Thoracic aorta (tissue), 2 donors: ENCODE results near the gene ANTXRL. TPM values are rescaled to one million over a fixed set of nuclear protein-coding genes. Genes with fewer than 3 reads are reported as not detected.

Experiments
- ATAC-seq: fragments of 150-250 bp; one replicate; pipeline ENCODE4 v1.8.0; 2017; ENCODE audit warnings: low read depth; ENCODE audit not compliant: insufficient number of reproducible peaks, low FRiP score
- DNase-seq: peaks from one replicate; pipeline ENCODE4 v3.0.0-alpha.2; 2020; ENCODE audit warnings: low spot score
- H3K27ac ChIP-seq, 2 donors: fragments of 200-600 bp; sonication (generic); 1 replicate in 1 of 2; 2 replicates in 1 of 2; pipeline ENCODE4 v1.5.1; 2016; ENCODE audit warnings: mild to moderate bottlenecking in 2 of 2, moderate library complexity in 2 of 2
- H3K27me3 ChIP-seq: fragments of 200-600 bp; sonication (generic); replicated peaks from 2 replicates; pipeline ENCODE4 v1.6.0; 2016; ENCODE audit warnings: mild to moderate bottlenecking; ENCODE audit not compliant: insufficient read depth
- H3K36me3 ChIP-seq: fragments of 200-600 bp; sonication (generic); one replicate; pipeline ENCODE4 v1.5.1; 2016
- H3K4me1 ChIP-seq, 2 donors: fragments of 200-600 bp; sonication (generic); 1 replicate in 1 of 2; 2 replicates in 1 of 2; pipeline versions ENCODE4 v1.5.1 to v1.6.0; 2016; ENCODE audit warnings: low read depth in 2 of 2, mild to moderate bottlenecking in 1 of 2; ENCODE audit not compliant: control insufficient read depth in 1 of 2
- H3K4me3 ChIP-seq: fragments of 200-600 bp; sonication (generic); 2 replicates; pipeline ENCODE4 v1.5.1; 2016; ENCODE audit warnings: mild to moderate bottlenecking
- H3K9me3 ChIP-seq: fragments of 200-600 bp; sonication (generic); 2 replicates; pipeline ENCODE4 v1.5.1; 2016
- total RNA-seq, 2 donors: library from RNA; depleted of rRNA; stranded (reverse); fragments of >200 nt; gene quantifications; one replicate each; pipeline versions ENCODE4 v1.1.0 to v1.2.3, GENCODE V29; 2016
- TF ChIP-seq, protein P1 (sequence below): fragments of 200-600 bp; sonication (generic); IDR thresholded peaks from one replicate; pipeline ENCODE4 v1.5.1; 2019; ENCODE audit warnings: antibody characterized with exemption

Gene ANTXRL
- total RNA-seq, 2 donors from 2014 or later, result not detected

DNA sequence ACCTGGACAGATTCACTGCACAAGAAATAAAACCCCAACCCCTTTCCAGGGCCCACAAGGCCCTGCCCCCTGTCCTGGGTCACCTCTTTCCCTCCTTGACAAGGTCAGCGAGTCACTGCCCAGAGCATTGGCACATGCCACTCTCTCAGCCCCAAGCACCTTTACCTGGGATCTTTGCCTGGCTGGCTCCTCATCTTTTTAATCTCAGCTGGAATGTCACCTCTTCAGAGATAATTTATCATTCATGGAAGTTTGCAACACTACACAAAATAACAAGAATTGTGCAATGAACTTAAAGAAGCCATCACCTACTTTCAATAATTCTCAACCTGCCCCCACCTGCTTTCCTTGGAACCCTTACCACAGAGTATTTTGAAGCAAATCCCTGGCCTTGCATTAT, 19.2 kb downstream of the ANTXRL start:
- TF ChIP-seq, protein P1, sequence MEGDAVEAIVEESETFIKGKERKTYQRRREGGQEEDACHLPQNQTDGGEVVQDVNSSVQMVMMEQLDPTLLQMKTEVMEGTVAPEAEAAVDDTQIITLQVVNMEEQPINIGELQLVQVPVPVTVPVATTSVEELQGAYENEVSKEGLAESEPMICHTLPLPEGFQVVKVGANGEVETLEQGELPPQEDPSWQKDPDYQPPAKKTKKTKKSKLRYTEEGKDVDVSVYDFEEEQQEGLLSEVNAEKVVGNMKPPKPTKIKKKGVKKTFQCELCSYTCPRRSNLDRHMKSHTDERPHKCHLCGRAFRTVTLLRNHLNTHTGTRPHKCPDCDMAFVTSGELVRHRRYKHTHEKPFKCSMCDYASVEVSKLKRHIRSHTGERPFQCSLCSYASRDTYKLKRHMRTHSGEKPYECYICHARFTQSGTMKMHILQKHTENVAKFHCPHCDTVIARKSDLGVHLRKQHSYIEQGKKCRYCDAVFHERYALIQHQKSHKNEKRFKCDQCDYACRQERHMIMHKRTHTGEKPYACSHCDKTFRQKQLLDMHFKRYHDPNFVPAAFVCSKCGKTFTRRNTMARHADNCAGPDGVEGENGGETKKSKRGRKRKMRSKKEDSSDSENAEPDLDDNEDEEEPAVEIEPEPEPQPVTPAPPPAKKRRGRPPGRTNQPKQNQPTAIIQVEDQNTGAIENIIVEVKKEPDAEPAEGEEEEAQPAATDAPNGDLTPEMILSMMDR, result no peak
- Histone ChIP-seq H3K36me3 (no peaks in the 10 kb centered on the region), H3K4me1 (peaks cover 6 to 21% of the 10 kb centered on the region in 2 donors), H3K27ac (no peak overlapping the region), H3K4me3 (no peak overlapping the region), H3K9me3 (no peaks in the 10 kb centered on the region), H3K27me3 (no peaks in the 10 kb centered on the region)
- ATAC-seq, result no peak
- no peak for DNase-seq

DNA sequence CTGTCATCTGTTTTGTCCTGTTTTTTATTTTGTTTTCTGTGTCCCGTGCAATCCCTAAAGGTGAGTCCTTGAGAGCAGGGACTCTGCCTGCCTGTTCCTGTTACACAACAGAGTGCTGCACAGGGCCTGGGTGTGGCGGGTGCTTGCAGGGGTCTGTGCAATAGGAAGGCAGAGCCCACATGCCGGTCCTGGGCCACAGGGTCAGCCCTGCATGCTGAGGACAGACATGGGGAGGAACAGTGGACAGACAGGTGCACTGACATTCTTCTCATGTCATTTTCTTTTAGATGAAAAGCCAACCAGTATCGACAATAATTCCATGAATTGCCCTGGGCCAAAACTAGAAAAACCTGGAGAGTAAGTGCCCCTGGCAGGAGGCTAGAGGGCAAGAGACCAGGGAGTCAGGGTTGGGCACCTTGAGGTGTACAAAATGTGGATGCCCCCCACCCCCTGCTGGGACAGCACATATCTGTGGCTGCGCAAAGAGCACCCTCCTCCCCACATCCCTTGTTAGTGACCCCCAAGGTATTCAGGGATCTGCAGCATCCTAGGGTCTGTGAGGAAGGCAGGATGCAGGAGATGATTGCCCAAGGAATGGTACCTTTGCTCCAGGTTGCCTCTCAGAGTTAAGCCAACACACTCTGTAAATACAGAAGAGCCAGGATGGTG, 19.9 kb downstream of the ANTXRL start:
- no peaks in the 10 kb centered on the region for H3K36me3 ChIP-seq
- no peak overlapping the region for H3K4me3 ChIP-seq
- H3K27me3 ChIP-seq, result no peaks in the 10 kb centered on the region
- TF ChIP-seq, protein P1, result no peak
- ATAC-seq (no peak), DNase-seq (no peak)
- H3K4me1 ChIP-seq, result peaks cover 6 to 21% of the 10 kb centered on the region in 2 donors
- no peaks in the 10 kb centered on the region for H3K9me3 ChIP-seq
- no peak overlapping the region for H3K27ac ChIP-seq

DNA sequence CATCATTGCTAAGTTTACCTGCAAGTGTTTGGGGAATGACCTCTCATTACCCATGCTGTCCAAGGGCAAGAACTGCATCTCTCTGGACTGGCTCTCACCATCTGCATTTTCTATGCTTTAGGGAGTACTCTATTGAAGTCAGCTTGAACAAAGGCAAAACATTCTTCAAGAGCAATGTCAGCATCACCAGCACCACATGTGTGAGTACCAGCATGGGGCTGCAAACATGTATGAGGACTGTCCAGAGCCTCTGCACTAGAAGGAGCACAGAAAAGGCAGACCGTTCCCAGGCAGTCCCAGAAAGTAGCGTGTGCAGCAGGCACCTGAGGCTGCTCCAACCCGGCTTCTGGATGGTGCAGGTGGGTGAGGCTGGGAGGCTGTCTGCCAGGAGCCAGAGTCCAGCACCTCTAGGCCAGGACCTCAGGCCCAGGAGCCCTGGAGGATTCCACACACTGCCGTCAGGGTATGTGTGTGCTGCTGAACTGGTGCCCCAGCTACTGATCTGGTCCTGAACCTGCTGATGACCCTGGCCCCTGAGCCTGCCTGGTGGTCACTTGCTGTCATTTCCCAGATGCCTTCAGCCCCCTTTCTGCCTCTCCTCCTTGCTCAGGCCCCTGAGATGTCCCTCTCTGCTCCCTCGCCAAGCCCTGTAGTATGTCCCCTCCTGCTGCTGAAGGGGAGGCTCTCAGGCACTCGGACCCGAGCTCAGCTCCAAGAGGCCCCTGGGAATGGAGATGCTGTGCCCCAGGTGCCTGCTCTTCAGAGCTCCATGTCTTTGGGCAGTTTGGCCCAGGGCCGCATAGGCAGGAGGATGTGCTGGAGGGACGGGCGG, 20.7 kb downstream of the ANTXRL start:
- H3K27ac ChIP-seq, result no peak overlapping the region
- ATAC-seq, result no peak

DNA sequence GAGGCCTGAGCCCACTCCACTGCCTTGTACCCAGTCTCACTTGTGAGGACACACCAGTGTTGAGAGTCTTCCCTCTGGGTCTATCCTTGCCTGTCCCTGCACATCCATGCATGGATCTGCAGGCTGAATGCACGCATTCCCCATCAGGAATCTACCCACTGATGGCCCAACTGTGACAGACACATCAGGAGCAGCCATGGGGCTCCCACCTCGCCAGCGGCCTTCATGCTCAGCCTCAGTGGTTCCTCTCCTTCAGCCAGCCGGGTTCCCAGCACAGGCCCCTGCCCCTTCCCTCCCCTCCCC, 21.3 kb downstream of the ANTXRL start:
- no peaks in the 10 kb centered on the region for H3K9me3 ChIP-seq
- DNase-seq (no peak), ATAC-seq (no peak)
- H3K36me3 ChIP-seq, result no peaks in the 10 kb centered on the region
- H3K27ac ChIP-seq, result no peak overlapping the region
- TF ChIP-seq, protein P1, result no peak
- H3K27me3 ChIP-seq, result no peaks in the 10 kb centered on the region
- no peak overlapping the region for H3K4me3 ChIP-seq
- H3K4me1 ChIP-seq, result peaks cover 6 to 21% of the 10 kb centered on the region in 2 donors

More for the DNA sequence above, 20.7 kb downstream of the ANTXRL start:
- H3K9me3 ChIP-seq, result no peaks in the 10 kb centered on the region
- H3K36me3 ChIP-seq, result no peaks in the 10 kb centered on the region
- H3K4me3 ChIP-seq, result no peak overlapping the region
- peaks cover 6 to 21% of the 10 kb centered on the region in 2 donors for H3K4me1 ChIP-seq
- TF ChIP-seq, protein P1, result no peak
- H3K27me3 ChIP-seq, result no peaks in the 10 kb centered on the region
- no peak for DNase-seq

DNA sequence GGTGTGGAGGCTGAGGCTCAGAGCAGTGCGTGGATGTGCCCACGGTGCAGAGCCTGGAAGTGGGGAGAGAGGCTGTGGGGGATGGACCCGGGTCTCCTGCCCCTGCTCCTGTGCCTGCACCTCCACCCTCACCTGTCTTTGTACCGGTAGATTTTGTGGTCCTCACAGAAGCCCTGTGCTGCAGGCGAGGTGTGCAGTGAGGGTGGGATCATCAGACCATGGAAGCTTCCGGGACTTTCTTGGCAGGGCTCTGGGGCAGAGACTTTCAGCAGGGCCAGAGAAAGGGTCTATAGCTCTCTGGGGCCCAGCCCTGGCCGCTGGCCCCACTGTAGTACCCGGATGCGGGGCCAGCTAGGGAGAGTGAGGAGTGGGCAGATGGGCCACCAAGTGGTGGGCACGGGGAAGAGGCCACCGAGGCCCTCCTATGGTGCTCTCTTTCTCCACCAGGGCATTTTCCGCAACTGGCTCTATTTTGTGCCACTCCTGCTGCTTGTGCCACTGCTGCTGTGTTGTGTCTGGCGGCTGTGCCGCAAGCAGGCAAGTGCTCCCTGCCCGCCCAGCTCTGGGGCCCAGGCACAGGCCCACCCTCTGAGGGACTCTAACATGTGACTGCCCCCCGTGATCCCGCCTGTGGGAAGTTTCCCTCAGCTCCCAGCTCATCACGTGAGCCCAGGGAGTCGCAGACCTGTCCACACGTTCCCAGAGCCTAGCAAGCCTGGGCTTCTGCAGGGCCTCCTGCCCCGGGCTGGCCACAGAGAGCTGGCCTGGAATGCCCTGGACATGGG, 22.1 kb downstream of the ANTXRL start:
- H3K27ac ChIP-seq, result no peak overlapping the region
- H3K4me1 ChIP-seq, result peaks cover 6 to 20% of the 10 kb centered on the region in 2 donors
- H3K27me3 ChIP-seq, result no peaks in the 10 kb centered on the region
- TF ChIP-seq, protein P1, result no peak
- H3K36me3 ChIP-seq, result no peaks in the 10 kb centered on the region
- ATAC-seq (no peak), DNase-seq (no peak)
- no peaks in the 10 kb centered on the region for H3K9me3 ChIP-seq
- H3K4me3 ChIP-seq, result no peak overlapping the region
